HEK293 (cell line): ENCODE measurements around the gene CXorf38.
"Not testable (repeated sequence)": the region's sequence is repeated elsewhere in the genome, so short reads cannot be mapped to it uniquely, and the experiment has no call there.

Source experiments
- CTCF ChIA-PET: fragments of 350-600 bp; formaldehyde crosslinking; extraction: SDS; loops from one replicate; lab custom pipeline; 2021; ENCODE audit warnings: antibody characterized with exemption; lab: Yijun Ruan, JAX
- POLR2A ChIA-PET: fragments of 300-600 bp; formaldehyde crosslinking; extraction: SDS; loops from one replicate; lab custom pipeline; 2020; ENCODE audit warnings: antibody characterized with exemption, inconsistent platforms; lab: Yijun Ruan, JAX
- H3K27ac ChIP-seq: fragments of 200-500 bp; sonication (Bioruptor generic); 2 replicates; pipeline ENCODE4 v1.5.1; 2014; ENCODE audit warnings: low read depth, low read length, control low read depth, inconsistent platforms; ENCODE audit errors: extremely low read depth
- H3K36me3 ChIP-seq, 2 experiments: fragments of 200-500 bp in 1 of 2; sonication (Bioruptor generic) in 1 of 2; 1 replicate in 1 of 2; 2 replicates in 1 of 2; pipeline ENCODE4 v1.5.1; 2014 to 2017; ENCODE audit warnings: inconsistent platforms in 2 of 2, low read length in 2 of 2; ENCODE audit not compliant: control insufficient read depth in 2 of 2, insufficient read depth in 1 of 2
- H3K4me1 ChIP-seq: fragments of 200-500 bp; sonication (Bioruptor generic); 2 replicates; pipeline ENCODE4 v1.5.1; 2014; ENCODE audit warnings: mild to moderate bottlenecking, low read length, inconsistent platforms; ENCODE audit not compliant: control insufficient read depth, insufficient read depth
- H3K4me3 ChIP-seq: 2 replicates; pipeline ENCODE4 v1.5.1; 2011; ENCODE audit warnings: low read depth, mild to moderate bottlenecking, control low read depth, low read length, moderate library complexity
- H3K9me3 ChIP-seq: fragments of 200-500 bp; sonication (Bioruptor generic); 2 replicates; pipeline ENCODE4 v1.5.1; 2014; ENCODE audit warnings: low read depth, low read length, inconsistent platforms; ENCODE audit not compliant: control insufficient read depth, insufficient read depth
- HOXD13 ChIP-seq: sonication (generic); formaldehyde crosslinking; IDR thresholded peaks from 2 replicates; pipeline ENCODE4 v1.8.0; 2022; ENCODE audit warnings: missing genetic modification reagents, borderline replicate concordance
- SP2 ChIP-seq: fragments of 450-650 bp; formaldehyde crosslinking; IDR thresholded peaks from 2 replicates; pipeline ENCODE4 v1.5.1; 2016; ENCODE audit warnings: missing biosample characterization, missing genetic modification characterization
- TCF7L2 ChIP-seq: IDR thresholded peaks from 2 replicates; pipeline ENCODE4 v1.6.1; 2011; ENCODE audit warnings: low read depth, mild to moderate bottlenecking, inconsistent platforms, low read length, moderate library complexity, borderline replicate concordance
- TRIM28 ChIP-seq: IDR thresholded peaks from 2 replicates; pipeline ENCODE4 v1.6.1; 2011; ENCODE audit warnings: low read length, control low read depth, borderline replicate concordance
- ZBTB21 ChIP-seq: fragments of 450-650 bp; formaldehyde crosslinking; IDR thresholded peaks from 2 replicates; pipeline ENCODE4 v1.5.1; 2017; ENCODE audit warnings: missing biosample characterization, missing genetic modification characterization
- ZBTB49 ChIP-seq: fragments of 450-650 bp; formaldehyde crosslinking; IDR thresholded peaks from 2 replicates; pipeline ENCODE4 v1.5.1; 2016; ENCODE audit warnings: missing biosample characterization, missing genetic modification characterization, low read depth
- ZBTB7A ChIP-seq: fragments of 450-650 bp; formaldehyde crosslinking; IDR thresholded peaks from 2 replicates; pipeline ENCODE4 v1.5.1; 2016; ENCODE audit warnings: low read depth, missing biosample characterization, missing genetic modification characterization
- ZEB2 ChIP-seq: fragments of 450-650 bp; formaldehyde crosslinking; IDR thresholded peaks from 2 replicates; pipeline ENCODE4 v1.5.1; 2016; ENCODE audit warnings: missing biosample characterization, missing genetic modification characterization
- ZNF140 ChIP-seq: fragments of 450-650 bp; formaldehyde crosslinking; IDR thresholded peaks from 2 replicates; pipeline ENCODE4 v1.5.1; 2016; ENCODE audit warnings: missing biosample characterization, missing genetic modification characterization
- ZNF341 ChIP-seq: fragments of 450-650 bp; formaldehyde crosslinking; IDR thresholded peaks from 2 replicates; pipeline ENCODE4; 2016; ENCODE audit warnings: low read depth, missing biosample characterization, missing genetic modification characterization
- ZNF747 ChIP-seq: fragments of 450-650 bp; formaldehyde crosslinking; IDR thresholded peaks from 2 replicates; pipeline ENCODE4 v1.5.1; 2016; ENCODE audit warnings: missing biosample characterization, missing genetic modification characterization
- ZXDB ChIP-seq: fragments of 450-650 bp; formaldehyde crosslinking; IDR thresholded peaks from 2 replicates; pipeline ENCODE4 v1.5.1; 2016; ENCODE audit warnings: missing biosample characterization, missing genetic modification characterization
- TF ChIP-seq, protein P1 (sequence below): fragments of 450-650 bp; formaldehyde crosslinking; IDR thresholded peaks from 2 replicates; pipeline ENCODE4 v1.5.1; 2017; ENCODE audit warnings: missing biosample characterization, missing genetic modification characterization
- TF ChIP-seq, protein P2 (sequence below): fragments of 450-650 bp; formaldehyde crosslinking; IDR thresholded peaks from 2 replicates; pipeline ENCODE4 v1.5.1; 2016; ENCODE audit warnings: missing biosample characterization, missing genetic modification characterization

The CXorf38 gene

DNA sequence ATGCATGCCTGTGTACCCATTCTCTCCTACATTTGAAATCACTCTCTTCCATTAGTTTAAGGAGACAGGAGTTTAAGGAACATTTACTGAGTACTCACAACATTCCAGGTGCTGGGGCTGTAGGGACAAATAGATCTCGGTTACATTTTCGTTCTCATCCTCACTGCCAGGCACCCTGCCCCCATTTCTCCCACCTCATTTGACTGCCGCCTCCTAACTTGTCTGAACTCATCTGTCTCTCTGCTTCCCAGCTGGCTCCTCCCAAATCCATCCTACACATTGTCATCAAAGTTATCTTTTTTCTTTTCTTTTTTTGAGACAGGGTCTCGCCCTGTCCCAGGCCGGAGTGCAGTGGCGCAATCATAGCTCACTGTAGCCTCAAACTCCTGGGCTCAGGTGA, 43.9 kb downstream of the CXorf38 start:
- H3K4me3 ChIP-seq, result no peak overlapping the region
- peaks cover 7 to 42% of the 10 kb centered on the region in 2 experiments for H3K36me3 ChIP-seq
- CTCF ChIA-PET, result interaction anchor here (0.6 to 1.6 kb wide), 4 partner anchors 59 to 191 kb away, joined by 4 to 5 read pairs (median 4); no protein-coding TSS in a partner anchor
- H3K4me1 ChIP-seq, result no peaks in the 10 kb centered on the region
- no peak for TF ChIP-seq ZNF341
- no peak for TF ChIP-seq ZBTB21 (tag by site-specific recombination)
- no peak for TF ChIP-seq SP2 (tag by site-specific recombination)
- TF ChIP-seq TCF7L2, result no peak
- H3K27ac ChIP-seq, result no peak overlapping the region
- no peaks in the 10 kb centered on the region for H3K9me3 ChIP-seq
- POLR2A ChIA-PET, result no interaction called here

DNA sequence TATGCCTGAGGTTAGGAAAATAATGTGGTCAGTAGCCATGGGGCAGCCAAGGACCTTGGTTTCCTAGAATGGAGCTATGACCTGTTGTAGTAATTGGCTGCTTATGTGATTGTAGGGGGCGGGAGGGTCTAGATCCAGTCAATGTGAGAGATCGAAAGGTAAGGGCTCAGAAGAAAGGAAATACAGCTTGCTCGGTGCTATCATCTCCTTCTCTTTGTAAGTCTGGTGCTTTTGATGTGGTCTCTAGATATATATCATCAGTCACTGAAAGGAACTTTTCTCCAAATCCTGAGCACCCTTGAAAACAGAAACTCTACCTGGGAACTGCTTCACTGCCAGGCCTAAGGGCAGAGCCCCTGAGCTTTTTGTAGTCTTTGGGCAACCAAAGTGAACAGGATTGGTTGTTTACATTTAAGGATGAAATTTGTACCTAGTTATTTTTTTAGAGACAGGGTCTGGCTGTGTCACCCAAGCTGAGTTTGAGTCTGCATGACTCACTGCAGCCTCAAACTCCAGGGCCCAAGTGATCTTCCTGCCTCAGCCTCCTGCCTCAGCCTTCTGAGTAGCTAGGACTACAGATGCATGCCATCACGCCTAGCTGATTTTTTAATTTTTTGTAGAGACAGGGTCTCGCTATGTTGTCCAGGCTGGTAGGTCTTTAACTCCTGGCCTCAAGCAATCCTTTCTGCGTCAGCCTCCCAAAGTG, 57.6 kb downstream of the CXorf38 start:
- not testable (repeated sequence) for H3K4me1 ChIP-seq, H3K9me3 ChIP-seq, H3K4me3 ChIP-seq, H3K27ac ChIP-seq
- POLR2A ChIA-PET, result interaction anchor here (0.5 to 0.7 kb wide), 3 partner anchors 9 to 305 kb away, joined by 3 to 6 read pairs (median 3); partner anchors contain the start of gene ATP6AP2
- H3K36me3 ChIP-seq, result peaks cover 16 to 35% of the 10 kb centered on the region in 2 experiments; a peak in 2 of 3 replicates
- CTCF ChIA-PET, result interaction anchor here (0.7 to 1.1 kb wide), 2 partner anchors 46 to 55 kb away, joined by 3 read pairs; no protein-coding TSS in a partner anchor

GRCh38 chrX:40587623-40588022, 59.7 kb downstream of the CXorf38 start:
- H3K4me1 ChIP-seq, POLR2A ChIA-PET, CTCF ChIA-PET, H3K27ac ChIP-seq, H3K9me3 ChIP-seq, H3K4me3 ChIP-seq: not testable (repeated sequence)
- H3K36me3 ChIP-seq, result peaks cover 11 to 23% of the 10 kb centered on the region in 2 experiments; a peak in 2 of 3 replicates

DNA sequence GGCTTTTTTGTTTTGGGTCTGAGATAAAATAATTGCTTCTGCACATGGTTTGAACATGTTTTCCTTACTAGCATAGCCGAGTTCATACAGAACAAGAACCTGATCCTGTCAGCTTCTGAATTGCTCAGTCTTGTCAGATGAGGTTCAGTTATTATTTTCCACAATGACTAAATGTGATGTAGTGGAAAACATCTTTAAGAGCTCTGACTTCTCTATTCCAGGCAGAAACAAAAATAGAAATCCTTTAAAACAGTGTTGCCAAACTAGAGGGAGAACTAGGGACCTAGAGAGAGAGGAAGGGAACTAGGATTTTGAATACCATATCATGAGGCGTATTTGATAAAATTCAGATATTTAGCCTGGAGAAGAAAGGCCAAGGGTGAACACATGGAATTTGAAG, 64.5 kb downstream of the CXorf38 start:
- no peaks in the 10 kb centered on the region for H3K9me3 ChIP-seq
- no peak overlapping the region for H3K4me3 ChIP-seq
- H3K27ac ChIP-seq, result no peak overlapping the region
- TF ChIP-seq HOXD13 (CRISPR knock-in tag), result no peak
- no peak for TF ChIP-seq ZEB2 (tag by site-specific recombination)
- TF ChIP-seq, protein P1, sequence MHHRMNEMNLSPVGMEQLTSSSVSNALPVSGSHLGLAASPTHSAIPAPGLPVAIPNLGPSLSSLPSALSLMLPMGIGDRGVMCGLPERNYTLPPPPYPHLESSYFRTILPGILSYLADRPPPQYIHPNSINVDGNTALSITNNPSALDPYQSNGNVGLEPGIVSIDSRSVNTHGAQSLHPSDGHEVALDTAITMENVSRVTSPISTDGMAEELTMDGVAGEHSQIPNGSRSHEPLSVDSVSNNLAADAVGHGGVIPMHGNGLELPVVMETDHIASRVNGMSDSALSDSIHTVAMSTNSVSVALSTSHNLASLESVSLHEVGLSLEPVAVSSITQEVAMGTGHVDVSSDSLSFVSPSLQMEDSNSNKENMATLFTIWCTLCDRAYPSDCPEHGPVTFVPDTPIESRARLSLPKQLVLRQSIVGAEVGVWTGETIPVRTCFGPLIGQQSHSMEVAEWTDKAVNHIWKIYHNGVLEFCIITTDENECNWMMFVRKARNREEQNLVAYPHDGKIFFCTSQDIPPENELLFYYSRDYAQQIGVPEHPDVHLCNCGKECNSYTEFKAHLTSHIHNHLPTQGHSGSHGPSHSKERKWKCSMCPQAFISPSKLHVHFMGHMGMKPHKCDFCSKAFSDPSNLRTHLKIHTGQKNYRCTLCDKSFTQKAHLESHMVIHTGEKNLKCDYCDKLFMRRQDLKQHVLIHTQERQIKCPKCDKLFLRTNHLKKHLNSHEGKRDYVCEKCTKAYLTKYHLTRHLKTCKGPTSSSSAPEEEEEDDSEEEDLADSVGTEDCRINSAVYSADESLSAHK (tag by site-specific recombination), result no peak
- no peak for TF ChIP-seq ZBTB49 (tag by site-specific recombination)
- no peak for TF ChIP-seq TRIM28
- no peak for TF ChIP-seq ZBTB7A (tag by site-specific recombination)
- TF ChIP-seq ZXDB (tag by site-specific recombination), result no peak
- no peak for TF ChIP-seq ZNF140 (tag by site-specific recombination)
- TF ChIP-seq, protein P2, sequence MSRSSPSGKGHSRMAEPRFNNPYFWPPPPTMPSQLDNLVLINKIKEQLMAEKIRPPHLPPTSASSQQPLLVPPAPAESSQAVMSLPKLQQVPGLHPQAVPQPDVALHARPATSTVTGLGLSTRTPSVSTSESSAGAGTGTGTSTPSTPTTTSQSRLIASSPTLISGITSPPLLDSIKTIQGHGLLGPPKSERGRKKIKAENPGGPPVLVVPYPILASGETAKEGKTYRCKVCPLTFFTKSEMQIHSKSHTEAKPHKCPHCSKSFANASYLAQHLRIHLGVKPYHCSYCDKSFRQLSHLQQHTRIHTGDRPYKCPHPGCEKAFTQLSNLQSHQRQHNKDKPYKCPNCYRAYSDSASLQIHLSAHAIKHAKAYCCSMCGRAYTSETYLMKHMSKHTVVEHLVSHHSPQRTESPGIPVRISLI (tag by site-specific recombination), result no peak
- no peak for TF ChIP-seq ZNF747 (tag by site-specific recombination)
- H3K4me1 ChIP-seq, result 0 out of 2 replicates have a peak, but pooled peaks cover 2% of the 10 kb centered on the region
- ChIA-PET POLR2A (no interaction called here), CTCF (no interaction called here)
- no peaks in the 10 kb centered on the region for H3K36me3 ChIP-seq
